Forelimb muscle (tissue), 1 donor: ENCODE measurements around the gene THUMPD2. TPM values are rescaled to one million over a fixed set of nuclear protein-coding genes. Genes with fewer than 3 reads are reported as not detected.

Experiments used
- DNase-seq: peaks from one replicate; pipeline ENCODE4 v3.0.0-alpha.2; 2013; ENCODE audit warnings: low read depth
- polyA plus RNA-seq: library from polyadenylated mRNA; unstranded; fragments of 120-200 nt; gene quantifications from one replicate; pipeline ENCODE4 v1.2.1, GENCODE V29; 2013; ENCODE audit not compliant: insufficient read length

THUMPD2 gene
- polyA plus RNA-seq, 1 donor: 19.7 TPM

DNA sequence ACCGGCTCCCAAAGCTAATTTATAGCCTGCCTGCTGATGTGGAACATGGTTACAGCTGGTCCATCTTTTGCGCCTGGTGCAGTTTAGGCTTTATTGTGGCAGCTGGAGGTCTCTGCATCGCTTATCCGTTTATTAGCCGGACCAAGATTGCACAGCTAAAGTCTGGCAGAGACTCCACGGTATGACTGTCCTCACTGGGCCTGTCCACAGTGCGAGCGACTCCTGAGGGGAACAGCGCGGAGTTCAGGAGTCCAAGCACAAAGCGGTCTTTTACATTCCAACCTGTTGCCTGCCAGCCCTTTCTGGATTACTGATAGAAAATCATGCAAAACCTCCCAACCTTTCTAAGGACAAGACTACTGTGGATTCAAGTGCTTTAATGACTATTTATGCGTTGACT, 62.0 kb downstream of the THUMPD2 start:
- DNase-seq: no peak

DNA sequence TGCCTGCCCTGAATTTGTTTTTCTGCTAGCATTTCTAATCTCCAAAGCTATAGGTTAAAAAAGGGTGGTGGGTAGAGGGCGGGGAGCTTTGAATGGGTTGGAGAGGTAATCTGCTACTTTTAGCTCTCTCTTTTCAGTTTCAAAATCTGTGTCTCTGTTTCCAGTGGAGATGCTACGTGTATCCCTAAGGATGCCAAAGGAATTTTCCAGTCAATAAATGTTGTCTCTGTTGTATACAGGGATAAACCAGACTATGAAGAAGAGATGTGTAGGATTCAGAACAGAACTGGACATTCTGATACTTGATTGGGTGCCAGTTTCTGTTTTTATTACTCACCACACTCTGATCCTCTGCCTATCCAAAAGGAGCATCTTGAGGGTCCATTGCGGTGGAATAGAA, 63.2 kb downstream of the THUMPD2 start:
- no peak for DNase-seq

DNA sequence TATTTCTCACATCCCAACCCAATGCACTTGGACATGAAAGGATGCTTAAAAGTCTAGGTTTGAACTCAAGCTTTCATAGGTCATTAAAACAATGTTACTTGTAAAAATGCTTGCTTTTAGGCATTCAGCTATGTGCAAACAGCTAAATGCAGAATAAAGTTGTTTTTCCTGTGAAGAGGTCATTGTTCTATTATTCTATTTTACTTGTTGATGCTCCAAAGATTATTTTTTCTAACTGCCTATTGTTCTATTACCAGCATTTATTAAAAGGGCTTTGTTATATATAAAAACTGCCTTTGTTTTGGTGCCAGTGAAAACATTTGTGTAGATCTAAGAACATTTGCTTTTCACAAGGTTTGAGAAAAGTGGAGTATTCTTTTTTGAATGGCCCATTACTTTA, 64.0 kb downstream of the THUMPD2 start:
- no peak for DNase-seq

DNA sequence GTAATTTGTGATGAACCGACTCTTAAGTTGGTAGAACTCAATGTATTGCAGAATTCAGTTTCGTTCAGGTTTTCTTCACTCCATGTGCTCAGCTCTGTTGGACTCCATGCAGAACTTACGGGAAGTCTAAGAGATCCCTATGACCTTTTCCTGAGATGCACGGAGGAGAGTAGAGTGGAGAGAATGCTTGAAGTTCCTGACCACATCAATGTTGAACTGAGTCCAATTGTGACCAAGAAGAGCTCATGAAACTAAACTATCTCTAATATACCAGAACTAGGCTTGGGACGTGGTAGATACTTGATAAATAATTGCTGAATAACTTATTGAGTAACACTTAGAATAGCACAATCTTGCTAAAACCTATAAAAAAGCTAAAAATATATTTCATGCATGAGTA, 66.1 kb downstream of the THUMPD2 start:
- no peak for DNase-seq

DNA sequence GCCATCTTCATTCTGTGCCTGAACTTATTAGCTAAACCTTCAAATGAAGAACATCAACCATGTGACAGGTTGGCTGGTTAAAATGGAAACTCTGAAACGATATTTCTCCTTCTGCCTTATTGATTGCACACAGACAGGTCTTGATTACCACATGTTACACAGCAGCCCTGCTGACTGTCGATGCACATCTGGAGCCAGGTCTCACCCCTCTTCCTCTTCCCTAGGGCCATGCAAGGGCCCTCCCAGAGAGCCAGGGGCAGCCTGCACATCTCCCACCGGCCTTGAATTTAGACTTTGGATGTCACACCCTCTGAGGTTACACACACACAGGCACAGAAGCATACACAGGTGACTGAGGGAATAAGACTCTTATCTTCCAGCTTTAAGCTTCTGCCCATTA, 68.3 kb downstream of the THUMPD2 start:
- DNase-seq: no peak

DNA sequence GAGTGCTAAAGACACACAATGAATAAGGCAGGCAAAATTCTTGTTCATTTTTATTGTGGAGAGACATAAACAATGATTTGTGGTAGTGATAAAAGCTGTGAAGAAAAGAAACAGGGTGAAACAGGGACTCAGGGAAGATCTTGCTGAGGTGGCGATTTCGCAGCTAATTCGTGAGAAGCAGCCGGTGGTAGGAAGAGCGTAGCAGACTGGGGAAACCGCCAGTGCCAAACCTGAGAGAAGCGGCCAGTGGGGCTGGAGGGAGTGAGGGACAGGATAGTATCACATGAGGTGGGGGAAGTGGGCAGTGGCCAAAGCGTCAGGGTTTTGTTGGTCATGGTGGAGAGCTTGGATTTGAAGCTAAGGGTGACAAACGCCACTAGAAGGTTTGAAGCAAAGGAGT, 71.1 kb downstream of the THUMPD2 start:
- no peak for DNase-seq

DNA sequence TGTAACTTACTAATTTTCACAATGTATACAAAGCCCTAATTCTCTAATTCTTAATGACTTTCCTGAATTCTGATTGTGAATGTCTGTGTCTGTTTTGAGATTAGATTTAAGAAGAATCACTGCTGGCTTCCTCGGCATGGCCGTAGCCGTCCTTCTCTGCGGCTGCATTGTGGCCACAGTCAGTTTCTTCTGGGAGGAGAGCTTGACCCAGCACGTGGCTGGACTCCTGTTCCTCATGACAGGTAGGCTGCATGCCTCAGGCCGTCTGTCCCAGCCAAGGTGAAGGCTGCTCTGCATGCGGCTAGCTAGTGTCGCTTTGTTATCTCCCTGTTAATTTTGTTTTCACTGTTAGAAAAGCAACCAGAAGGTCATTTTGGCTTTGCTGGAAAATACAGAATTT, 72.1 kb downstream of the THUMPD2 start:
- no peak for DNase-seq

DNA sequence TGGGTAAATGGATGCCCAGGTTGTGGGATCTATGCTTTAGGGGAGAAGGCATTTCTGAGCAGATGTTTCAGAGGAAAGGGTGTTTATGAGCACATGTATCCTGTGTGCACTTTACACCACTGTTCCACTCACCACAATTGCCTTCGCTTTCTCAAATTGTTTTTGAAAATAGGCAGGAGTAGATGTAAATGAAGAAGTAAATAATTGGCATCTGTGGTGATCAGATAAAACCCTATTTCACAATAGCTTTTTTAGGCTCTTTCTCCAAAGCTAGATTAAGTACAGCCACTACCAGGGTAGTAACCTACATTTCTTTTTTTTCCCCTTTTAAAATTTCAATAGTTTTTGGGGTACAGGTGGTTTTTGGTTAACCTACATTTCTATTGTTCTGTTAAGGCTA, 72.7 kb downstream of the THUMPD2 start:
- no peak for DNase-seq

DNA sequence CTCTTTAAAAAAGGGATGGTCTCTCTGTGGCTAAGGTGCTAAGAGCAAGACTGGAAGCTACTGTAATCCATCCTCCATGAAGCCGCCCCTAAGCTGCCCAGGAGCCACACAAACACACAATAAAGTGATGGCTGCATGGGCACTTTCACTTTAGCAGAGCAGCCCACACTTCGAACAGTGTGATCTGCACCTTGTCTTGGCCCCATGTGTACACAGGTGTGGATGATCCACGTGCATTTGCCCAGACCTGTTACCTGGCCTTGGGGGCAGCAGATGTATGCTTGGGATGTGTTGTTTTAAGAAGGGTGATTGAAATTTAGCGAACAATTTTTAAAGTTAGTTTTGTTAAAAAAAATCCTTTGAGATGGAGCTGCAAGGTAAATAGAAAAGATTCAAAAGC, 73.4 kb downstream of the THUMPD2 start:
- DNase-seq: no peak

DNA sequence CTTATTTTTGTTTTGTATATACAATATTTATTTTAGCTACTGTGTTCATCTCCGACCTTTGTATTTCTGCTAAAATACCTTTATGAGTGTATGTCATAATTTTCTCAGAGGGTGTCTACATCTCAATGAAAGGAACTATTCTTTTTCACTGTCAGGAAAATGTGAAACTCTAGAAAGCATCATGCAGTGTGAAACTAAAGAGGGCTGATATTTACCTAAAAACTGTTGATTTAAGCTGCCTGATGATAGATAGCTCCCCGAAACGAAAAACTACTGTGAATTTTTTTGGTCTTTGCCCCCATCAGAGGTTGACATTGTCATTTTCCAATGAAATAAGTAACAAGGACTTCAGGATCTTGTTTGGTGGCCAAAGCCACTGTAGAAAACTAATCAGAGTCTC, 74.5 kb downstream of the THUMPD2 start:
- no peak for DNase-seq

DNA sequence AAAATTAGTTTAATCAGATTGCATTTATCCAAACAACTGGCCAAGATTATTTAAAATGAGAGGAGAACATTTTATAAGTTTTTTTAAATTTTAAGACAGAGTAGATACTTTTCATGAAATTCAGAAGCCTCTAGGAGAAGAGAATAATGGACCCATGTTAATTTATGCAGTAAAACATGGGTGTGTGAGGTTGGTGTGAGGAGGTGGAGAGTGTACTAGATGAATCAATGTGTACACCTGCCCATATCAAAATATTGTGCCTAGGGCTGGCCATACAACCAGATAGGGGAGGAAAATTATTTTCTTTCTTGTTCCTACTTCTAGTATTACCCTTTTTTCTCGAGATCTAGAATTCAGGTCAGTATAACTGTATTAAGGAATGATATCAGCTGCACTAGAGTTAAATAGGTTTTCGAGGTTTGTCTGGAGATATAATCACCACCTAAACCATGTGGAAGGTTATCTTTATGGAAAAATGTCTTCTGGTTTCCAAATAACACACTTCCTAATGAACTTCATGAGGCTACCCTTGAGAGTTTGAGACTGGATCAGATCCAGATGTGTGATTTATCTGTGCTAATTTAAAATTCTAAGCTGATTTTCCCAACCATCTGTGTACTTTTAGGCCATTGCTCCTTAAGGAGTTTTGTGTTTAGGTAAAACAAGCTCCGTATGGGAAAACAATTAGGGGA, 75.7 kb downstream of the THUMPD2 start:
- DNase-seq: no peak

DNA sequence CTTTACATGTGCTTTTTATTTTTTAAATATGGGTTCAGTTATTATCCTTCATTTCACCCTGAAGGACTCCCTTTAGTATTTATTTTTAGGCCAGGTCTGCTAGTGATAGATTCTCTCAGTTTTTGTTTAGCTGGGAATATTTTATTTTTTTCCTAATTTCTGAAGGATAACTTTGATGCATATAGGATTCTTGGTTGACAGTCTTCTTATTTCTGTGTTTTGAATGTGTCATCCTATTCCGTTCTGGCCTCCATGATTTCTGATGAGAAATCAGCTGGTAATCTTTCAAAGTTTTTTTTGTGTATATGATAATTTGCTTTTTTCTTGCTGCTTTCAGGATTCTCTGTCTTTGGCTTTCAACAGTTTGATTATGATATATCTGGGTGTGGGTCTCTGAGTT, 77.9 kb downstream of the THUMPD2 start:
- no peak for DNase-seq

DNA sequence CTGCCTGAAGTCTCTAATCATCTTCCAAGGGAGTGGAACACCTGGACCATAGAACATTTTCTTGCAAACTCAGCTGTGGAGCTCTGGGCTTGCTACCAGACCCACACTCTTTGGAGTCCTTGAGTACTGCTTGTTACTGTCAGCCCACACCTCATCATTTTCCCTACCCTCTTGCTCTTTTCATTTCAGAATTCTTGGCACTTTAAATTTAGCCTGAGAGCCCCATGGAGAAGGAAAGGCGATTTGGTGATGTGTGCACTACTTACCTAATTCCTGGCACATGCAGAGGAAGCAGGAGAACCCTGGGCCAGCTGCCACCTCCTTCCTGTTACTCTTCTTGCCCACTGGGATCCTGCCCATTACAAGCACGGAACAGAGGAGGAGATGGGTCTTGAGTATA, 81.6 kb downstream of the THUMPD2 start:
- DNase-seq: no peak

DNA sequence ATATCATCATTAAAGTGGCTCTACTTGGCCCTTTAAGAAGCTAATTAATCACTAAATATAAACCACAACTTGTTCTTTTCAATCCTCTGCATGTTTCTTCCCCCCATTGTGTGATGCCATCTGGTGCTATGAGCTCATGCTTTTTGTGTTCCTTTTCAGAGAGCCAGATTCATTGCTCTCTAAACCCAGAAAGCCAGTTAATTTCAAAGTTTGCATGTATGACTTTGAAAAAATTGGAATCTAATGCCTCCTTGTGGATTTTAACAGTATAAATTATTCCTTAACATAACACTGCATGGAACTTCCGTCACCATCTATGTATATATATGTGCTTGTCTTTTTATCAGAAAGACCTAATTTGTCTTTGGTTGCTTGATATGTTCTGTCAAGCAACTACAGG, 82.2 kb downstream of the THUMPD2 start:
- DNase-seq: no peak

DNA sequence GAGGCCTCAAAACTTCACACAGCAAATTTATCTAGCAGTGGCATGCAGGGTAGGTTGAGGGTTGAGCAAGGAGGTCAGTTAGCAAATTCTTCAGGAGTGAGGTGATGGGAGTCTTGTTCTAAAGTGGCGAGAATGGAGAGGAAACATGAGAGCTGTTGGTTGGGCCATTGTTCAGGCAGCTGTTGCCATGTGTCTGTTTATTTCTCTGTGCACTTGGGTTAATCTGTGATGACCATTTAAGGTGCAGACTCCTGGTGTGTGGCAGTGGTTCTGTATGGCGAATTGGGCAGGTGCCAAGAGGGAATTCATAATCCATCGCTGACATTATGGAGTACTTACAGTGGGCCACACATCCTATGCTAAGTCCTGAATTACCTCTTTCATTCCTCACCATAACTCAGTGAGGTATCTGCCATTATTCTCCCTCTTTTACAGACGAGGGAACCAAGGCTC, 82.9 kb downstream of the THUMPD2 start:
- DNase-seq: no peak

DNA sequence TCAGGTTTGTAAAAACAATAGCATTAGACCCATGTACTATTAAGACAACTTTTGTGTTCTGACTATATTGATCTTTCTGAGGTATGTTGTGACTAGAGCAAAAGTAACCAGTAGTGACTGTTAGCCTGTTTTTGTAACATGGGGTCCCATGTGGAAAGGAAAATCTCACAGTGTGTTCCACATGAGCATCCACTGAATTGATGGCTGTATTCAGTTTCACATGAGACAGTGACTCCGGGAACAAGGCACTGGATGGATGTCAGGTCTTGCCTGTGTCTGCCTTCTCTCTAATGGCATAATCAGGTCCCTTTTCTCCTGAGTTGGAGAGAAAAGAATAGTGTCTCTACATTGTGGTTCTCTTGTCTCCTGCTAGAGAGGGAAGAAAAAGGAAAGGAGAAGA, 85.8 kb downstream of the THUMPD2 start:
- no peak for DNase-seq

DNA sequence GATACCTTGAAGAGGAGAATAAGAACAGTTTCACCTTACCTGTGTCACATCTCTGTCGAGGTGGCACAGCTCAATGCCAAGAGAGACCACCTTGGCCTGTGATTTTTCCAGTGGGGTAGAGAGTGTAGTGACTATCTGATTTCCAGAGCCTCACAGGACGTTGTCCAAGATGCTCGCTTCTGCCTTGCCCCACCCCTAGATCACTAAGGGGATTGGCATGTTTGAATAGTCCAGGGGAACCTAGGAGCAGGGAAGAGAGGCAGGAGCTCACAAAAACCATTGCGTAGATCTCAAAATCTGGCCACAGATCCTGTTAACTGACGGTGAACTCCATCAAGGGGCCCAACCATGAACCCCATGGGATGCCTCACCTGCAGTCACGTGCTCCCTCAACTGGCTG, 89.2 kb downstream of the THUMPD2 start:
- no peak for DNase-seq

DNA sequence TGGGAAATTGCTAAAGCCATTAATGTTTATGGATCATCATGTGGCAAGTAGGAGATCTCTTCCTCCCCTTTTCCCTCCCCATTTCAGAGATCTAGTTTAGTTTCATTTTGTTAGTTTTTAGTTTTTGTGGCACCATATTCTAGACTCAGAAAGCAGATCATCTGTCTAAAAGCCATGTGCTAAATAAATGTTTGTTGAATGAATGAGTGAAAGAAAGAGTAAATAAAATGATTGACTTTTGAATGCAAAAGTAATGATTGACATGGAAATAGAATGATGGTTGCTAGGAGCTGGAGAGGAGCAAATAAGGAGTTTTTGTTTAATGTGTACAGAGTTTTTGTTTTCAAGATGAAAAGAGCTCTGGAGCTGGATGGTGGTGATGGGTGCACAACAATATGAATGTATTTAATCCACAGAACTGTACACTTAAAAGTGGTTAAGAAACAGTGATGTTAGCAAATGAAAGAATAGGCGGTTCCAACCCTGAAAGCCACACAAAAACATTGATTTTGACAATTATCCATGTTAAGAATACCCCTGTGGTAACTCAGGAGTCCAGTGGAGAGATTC, 89.7 kb downstream of the THUMPD2 start:
- no peak for DNase-seq

DNA sequence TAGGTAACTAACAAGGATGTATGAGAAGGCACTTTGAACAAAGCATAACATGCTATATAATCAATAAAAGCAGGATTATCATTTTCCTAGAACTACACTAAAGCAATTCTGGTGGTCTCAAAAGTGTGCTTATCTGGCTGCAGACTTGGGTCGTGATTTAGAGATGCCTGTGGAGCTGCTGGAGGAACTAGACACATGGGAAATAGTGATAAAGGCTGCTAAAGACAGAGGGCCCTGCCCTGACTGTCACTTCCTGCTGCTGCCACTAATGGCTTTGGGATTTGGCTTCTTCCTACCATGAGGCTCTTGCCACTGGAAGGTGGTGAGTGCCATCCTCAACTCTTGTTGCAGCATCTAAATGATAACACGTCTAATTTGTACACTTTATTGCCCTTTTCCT, 90.9 kb downstream of the THUMPD2 start:
- no peak for DNase-seq

DNA sequence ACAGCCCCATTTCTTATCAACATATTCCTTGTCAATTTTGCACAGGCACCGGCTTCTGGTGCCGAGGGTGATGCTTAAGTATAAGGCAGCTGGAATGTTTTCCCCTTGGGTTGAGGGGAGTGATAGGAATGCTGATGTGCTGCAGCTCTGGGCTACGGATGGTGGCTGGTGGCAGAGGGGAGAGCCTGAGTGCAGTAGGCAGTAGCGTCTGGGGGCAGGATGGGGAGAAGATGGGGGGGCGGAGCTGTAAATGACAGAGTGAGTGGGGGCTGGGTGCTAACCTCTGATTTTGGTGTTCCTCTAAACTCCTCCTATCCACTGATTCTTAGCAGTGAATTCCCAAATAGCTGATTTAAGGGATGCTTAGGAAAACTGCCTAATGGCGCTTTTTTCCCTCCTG, 92.6 kb downstream of the THUMPD2 start:
- no peak for DNase-seq
